ENCODE measurements around the gene MSLN.

- TF ChIP-seq, protein P1, sequence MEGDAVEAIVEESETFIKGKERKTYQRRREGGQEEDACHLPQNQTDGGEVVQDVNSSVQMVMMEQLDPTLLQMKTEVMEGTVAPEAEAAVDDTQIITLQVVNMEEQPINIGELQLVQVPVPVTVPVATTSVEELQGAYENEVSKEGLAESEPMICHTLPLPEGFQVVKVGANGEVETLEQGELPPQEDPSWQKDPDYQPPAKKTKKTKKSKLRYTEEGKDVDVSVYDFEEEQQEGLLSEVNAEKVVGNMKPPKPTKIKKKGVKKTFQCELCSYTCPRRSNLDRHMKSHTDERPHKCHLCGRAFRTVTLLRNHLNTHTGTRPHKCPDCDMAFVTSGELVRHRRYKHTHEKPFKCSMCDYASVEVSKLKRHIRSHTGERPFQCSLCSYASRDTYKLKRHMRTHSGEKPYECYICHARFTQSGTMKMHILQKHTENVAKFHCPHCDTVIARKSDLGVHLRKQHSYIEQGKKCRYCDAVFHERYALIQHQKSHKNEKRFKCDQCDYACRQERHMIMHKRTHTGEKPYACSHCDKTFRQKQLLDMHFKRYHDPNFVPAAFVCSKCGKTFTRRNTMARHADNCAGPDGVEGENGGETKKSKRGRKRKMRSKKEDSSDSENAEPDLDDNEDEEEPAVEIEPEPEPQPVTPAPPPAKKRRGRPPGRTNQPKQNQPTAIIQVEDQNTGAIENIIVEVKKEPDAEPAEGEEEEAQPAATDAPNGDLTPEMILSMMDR (IDR thresholded peaks at IDR 0.05; ENCODE audit: low read length) = no peak
- no peak for TF ChIP-seq EZH2 (IDR thresholded peaks at IDR 0.05; ENCODE audit: borderline replicate concordance, low read length)
These were observed 27.5 kb downstream of the MSLN start, which contains the start of gene RPUSD1 for GRCh38 chr16:787978-788398.

All from OCI-LY1 (cell line).